NCI-H82 (cell line): ENCODE results near the gene JAKMIP3.

ENCODE experiments used
- DNase-seq: peaks from one replicate; lab custom pipeline; 2025; lab: John Stamatoyannopoulos, UW

JAKMIP3 gene

DNA sequence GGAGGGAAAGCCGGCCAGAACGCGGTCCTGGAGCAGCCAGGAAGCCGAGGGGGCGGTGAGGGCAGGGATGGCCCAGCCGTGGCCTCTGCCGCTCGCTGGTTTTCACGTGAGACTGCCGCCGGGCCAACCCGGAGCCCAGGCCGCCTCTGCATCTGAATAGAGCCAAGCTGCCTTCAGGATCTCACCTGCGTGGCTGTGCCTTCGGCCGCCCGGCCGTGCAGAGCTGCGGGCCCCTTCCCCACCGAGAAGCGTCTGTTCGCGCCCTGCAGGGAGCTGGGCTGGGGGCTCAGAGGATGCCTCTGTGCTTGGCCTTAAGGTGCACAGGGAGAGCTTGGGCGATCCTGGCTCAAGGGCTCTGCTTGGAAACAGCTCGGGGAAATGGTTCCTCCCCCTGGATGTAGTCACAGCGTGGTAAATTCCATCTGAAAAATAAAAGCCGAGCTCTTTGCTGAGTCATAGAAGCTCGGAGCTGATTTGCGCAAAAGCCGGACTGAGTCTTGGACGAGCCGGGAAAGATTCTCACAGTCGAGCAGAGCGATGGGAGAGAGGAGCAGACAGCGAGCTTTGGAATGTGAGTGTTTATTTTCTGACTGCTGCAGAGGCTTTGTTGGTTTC lies at the start of gene JAKMIP3:
TSS of gene JAKMIP3 (plus strand) at position 456 of the 615 bp plus-strand sequence. CDS start 38,863 bp downstream, outside the sequence.
- DNase-seq, result no peak

GRCh38 chr10:132016514-132016913 lies 49.2 kb upstream of the JAKMIP3 start:
- no peak for DNase-seq

GRCh38 chr10:132018446-132018845 lies 47.3 kb upstream of the JAKMIP3 start:
- no peak for DNase-seq

DNA sequence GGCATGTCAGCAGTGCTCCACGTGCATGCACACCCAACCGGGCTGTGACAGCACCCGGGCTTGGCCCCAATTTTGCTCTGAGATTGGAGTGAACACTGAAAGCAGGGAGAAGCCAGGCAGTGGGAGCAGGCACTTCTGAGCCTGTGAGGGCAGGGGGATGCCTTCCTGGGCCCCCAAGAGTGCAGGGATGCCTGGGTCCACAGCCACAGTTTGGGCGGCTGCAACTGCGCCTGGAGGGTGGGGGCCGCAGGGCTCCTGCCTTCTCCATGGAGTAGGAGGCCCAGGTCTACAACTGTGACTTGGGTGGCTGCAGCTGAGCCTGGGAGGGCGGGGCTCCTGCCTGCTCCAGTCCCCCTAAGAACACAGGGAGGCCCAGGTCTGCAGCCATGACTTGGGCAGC lies 46.4 kb upstream of the JAKMIP3 start:
- no peak for DNase-seq

DNA sequence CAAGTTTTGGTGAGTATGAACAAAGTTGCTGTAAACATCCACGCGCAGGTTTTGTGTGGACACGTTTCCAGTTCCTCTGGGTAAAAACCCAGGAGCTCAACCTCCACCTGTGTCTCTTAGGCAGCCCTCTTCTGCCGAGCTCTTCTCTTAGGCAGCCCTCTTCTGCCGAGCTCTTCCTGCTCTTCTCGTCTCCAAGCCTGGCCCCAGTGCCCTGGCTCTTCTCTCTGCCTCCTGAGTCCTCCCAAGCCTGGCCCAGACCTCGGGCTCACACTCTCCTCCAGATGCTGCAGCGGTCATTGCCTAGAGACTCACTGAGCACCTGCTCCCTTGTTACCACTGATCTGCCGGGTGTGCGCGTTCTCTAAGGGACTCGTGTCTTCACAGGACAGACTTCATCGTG lies 45.3 kb upstream of the JAKMIP3 start:
- DNase-seq, result no peak

DNA sequence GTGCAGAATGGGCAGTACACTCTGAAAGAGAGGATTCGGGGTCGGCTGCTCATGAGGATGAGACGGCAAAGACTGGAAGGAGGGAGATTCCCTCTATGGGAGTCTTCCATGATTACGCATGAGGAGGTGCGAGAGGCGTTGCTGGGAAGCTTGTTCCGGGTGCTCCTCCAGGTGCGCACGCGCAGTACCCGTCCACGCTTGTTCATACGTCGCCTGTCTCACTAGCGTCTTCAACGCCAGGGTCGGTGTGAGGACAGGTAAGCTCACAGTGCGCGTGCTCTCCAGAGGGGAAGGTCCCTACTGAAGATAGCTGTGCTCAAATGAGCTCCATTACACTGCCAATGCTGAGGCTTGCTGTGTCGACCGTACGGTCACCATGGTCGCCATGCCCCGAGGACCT lies 44.7 kb upstream of the JAKMIP3 start:
- DNase-seq, result no peak

DNA sequence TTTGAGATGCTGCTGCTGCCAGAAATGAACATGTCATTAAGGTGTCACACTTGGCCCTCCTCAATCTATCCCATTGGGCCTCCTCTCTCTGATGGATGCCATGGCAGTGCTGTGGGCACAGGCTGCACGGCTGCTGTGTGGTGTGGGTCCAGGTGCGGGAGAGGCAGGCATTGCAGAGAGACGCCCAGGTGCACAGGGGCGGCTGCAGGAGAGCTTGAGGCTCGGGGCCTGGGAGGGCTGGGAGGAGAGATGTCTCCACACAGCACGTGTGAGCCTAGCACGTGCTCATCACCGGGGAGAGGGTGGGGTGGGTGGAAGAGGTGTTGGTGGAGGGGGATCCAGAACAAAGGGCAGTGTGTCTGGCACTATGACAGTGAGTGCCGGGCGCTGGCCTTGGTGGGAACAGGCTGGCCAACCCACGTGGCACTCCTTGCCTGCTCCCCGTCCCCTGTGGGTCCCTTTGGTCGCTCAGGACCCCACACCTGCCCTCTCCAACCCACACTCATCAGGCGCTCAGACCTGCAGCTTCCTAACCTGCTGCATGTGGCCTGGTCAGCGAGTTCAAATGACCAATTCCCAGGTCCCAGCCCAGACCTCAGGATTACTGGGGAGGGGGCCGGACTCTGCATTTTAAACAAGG lies 44.1 kb upstream of the JAKMIP3 start:
- DNase-seq, result no peak

DNA sequence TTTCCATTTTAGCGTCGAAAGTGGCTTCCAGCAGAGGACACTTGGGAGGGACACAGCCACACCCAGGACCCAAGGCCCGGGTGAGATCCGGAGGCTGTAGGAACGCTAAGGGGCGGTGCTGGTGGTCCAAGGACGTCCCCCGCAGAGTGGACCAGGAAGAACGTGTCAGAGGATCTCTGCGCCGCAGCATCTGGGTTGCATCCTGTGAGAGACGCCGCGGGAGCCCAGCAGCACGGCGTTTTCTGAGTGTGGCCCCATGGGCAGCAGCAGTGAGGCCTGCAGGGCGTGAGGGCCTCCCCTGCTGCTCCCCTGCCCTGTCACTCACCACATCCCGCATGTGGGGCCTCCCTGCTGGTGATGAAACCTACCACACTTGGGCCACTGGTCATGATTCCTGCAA lies 43.5 kb upstream of the JAKMIP3 start:
- DNase-seq, result no peak

DNA sequence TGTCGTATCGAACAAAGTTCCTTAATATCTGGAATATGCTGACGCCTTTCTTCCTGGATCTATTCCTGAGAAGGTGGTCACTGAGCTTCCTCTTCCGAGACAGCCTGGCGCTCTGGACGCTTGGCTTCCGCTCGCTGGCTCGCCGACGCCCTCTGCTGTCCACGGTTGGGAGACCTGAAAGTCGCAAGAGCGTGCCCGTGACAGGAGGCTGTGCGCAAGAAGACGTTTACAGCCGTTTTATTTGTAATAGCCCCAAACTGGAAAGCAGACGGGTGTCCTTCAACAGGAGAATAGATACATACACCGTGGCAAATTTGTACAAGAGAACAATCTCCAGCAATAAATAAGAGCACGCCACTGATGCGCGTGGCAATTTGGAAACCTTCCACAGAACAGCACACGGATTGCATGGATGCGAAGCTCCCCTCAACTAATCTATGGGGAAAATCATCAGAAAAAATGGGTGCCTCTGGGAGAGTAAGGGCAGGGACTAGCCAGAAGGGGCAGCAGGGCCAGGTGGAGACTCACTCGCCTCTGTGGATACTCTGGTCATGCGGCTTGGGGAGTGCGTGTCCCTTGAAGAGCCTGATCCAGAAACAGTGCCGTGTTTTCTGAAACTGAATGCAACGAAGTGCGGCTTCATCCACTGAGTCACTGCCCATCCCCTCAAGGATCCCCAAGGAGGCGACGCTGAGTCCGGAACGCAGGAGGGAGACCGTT lies 42.5 kb upstream of the JAKMIP3 start:
- DNase-seq, result peak; percentile 62

DNA sequence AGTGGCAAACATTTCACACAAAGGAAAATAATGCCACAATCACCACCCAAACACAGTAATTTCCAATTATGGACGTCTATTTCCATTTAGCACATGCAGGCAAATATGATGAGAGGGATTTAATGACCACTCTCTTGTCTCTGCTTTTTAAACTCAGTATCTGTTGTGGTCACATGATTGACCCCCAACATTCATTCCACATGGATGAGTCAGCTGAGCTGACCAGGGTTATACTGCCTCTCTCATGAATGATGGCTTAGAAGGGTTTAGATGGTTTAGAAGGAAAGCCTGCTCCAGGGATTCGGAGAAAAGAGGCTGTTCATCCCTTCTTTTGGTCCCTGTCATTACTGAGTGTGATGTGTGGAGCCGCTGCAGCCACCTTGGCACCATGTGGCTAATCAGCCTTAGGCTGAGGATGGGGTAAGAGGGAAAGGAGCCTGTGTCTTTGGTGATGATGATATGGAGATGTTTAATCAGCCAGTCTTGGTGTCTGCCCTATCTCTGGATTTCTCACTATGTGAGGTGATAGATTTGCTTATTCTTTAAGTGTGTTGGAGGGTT lies 38.2 kb upstream of the JAKMIP3 start:
- DNase-seq, result no peak

- DNase-seq, result no peak
Observed at GRCh38 chr10:132028706-132029105, 37.0 kb upstream of the JAKMIP3 start.

- DNase-seq, result no peak
Observed at GRCh38 chr10:132030898-132031463, 34.8 kb upstream of the JAKMIP3 start.

DNA sequence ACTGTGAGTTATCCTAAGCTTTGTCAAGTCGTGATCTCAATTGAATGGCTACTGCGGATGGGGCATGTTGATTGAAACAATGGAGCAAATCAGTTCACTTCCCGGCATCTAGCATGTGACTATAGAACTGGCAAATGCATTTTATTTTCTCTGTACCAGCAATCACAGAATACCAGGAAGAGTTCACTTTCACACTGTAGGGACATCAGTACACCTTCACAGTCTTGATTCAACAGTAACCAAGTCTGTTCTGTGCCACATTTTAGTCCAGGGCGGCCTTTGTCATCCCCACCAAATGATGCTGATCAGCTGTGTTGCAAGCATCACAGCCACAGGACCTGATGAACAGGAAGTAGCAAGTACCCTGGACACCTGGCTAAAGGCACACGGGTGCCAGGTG lies 32.1 kb upstream of the JAKMIP3 start:
- DNase-seq, result no peak

GRCh38 chr10:132035476-132035875 lies 30.3 kb upstream of the JAKMIP3 start:
- DNase-seq, result no peak

DNA sequence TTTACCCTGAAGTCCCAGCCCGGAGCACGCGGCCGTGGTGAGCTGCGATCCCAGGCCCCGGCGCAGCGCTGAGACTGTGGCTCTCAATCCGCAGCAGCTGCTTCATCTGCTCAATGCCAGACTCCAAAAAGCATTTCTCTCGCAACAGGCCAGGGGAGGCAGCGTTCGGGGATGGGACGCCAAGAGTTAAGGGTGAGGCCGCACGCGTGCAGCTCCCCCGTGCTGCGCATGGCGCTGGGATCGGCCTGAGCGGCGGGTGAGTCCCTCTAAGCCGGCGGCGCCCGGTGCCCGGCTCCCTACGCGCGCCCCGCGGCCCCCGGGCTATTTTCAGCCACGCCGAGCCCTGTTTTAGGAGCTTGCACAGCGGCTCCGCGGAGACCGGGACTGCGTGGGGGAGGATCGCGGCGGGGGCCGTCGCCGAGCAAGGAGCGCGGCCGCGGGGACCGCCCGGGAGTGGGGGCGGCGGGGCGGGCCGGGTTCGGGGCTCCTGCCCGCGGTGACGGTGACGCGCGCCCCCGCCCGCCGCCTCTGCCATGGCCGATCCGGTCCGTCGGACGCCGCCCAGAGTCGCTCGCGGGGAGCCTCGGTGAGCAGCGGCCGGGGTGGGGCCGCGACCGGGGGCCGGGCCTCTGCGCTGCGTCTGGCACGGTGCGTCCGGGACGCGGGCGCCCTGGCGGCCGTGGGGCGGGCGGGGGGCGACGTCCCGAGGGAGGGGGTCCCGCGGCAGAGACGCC lies 29.4 kb upstream of the JAKMIP3 start:
- no peak for DNase-seq

GRCh38 chr10:132036887-132037675 lies 28.7 kb upstream of the JAKMIP3 start:
- DNase-seq, result no peak

- no peak for DNase-seq
Observed at GRCh38 chr10:132037676-132037975, 28.1 kb upstream of the JAKMIP3 start.

- DNase-seq, result no peak
Observed at GRCh38 chr10:132039371-132039770, 26.4 kb upstream of the JAKMIP3 start.

- DNase-seq, result no peak
Observed at GRCh38 chr10:132040046-132040445, 25.7 kb upstream of the JAKMIP3 start.

DNA sequence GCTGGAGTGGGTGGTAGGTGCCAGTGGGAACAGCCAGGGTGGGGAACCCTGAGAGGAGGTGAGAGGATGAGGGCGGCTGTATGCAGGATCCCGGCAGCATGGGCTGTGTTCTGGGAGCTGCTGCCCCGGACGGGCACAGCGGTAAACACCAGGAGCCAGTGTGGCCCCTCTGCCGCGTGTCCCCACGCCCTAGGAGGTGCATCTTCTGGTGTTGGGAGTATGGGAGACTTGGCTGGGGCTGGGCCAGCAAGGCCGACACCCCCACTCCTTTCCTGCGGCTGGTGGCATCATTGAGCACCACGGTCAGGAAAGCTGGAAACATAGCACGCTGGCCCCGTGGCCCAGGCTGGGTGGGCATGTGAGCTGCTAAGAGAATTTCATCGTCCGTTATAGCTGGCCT lies 24.4 kb upstream of the JAKMIP3 start:
- DNase-seq, result no peak
